K562 (cell line): ENCODE data around the gene TAF9B. TPM values are rescaled to one million over a fixed set of nuclear protein-coding genes. Genes with fewer than 3 reads are reported as not detected.

Source experiments
- ATAC-seq: fragments of 200-7000 bp; cut with Tn5 transposase; 3 replicates; pipeline ENCODE4 v1.9.1; 2020; ENCODE audit warnings: moderate library complexity
- BruUV-seq: library from RNA; stranded (reverse); fragments of 400-500 nt; replicated peaks from 2 replicates; lab custom pipeline; 2021; lab: Mats Ljungman, UMichigan
- CTCF ChIA-PET: fragments of 300-600 bp; formaldehyde crosslinking; extraction: SDS; loops from one replicate; lab custom pipeline; 2021; ENCODE audit warnings: low intra/inter-chr PET ratio; lab: Yijun Ruan, JAX
- POLR2A ChIA-PET: fragments of 300-600, 350-650 bp; sonication (Branson Sonifier 250); formaldehyde crosslinking; extraction: SDS; loops from one replicate; lab custom pipeline; 2021; ENCODE audit warnings: antibody characterized with exemption, inconsistent platforms; lab: Yijun Ruan, JAX
- DNase-seq, 4 experiments: peaks; one replicate each; pipeline versions ENCODE4 v3.0.0 to v3.0.0-alpha.2; 2011 to 2018; ENCODE audit warnings: low spot score in 3 of 4, mixed read lengths in 3 of 4; ENCODE audit errors: extremely low read depth in 1 of 4
- FAIRE-seq: peaks from 2 replicates; lab custom pipeline; 2011; peaks lifted over from hg19 to GRCh38; lab: Jason Lieb, UNC
- H2AFZ ChIP-seq: 2 replicates; pipeline ENCODE4 v1.6.0; 2011; ENCODE audit warnings: low read depth, low read length, control low read depth, inconsistent platforms
- H3K27ac ChIP-seq: fragments of 200-600 bp; 3 replicates; pipeline ENCODE4 v1.8.0; 2011; ENCODE audit warnings: low read depth, mild to moderate bottlenecking, control low read depth, inconsistent platforms, low read length, moderate library complexity, mixed read lengths; ENCODE audit errors: extremely low read depth
- H3K27me3 ChIP-seq, 2 experiments: fragments of 300-600 bp in 1 of 2; 2 replicates in 1 of 2; 3 replicates in 1 of 2; pipeline versions ENCODE4 v1.6.0 to v1.8.0; 2011; ENCODE audit warnings: inconsistent platforms in 2 of 2, low read length in 2 of 2, mild to moderate bottlenecking in 1 of 2, mixed read lengths in 1 of 2, moderate library complexity in 1 of 2; ENCODE audit not compliant: control insufficient read depth in 2 of 2, insufficient read depth in 2 of 2
- H3K36me3 ChIP-seq: fragments of 300-600 bp; 3 replicates; pipeline ENCODE4 v1.8.0; 2011; ENCODE audit warnings: mild to moderate bottlenecking, low read length, inconsistent platforms; ENCODE audit not compliant: control insufficient read depth, insufficient read depth
- H3K4me1 ChIP-seq, 2 experiments: fragments of 200-600 bp in 1 of 2; replicated peaks in 1 of 2; 2 replicates in 1 of 2; 3 replicates in 1 of 2; pipeline versions ENCODE4 v1.5.1 to v1.8.0; 2011; ENCODE audit warnings: inconsistent platforms in 2 of 2, low read length in 2 of 2, mild to moderate bottlenecking in 1 of 2, mixed read lengths in 1 of 2, moderate library complexity in 1 of 2; ENCODE audit not compliant: control insufficient read depth in 2 of 2, insufficient read depth in 2 of 2
- H3K4me2 ChIP-seq: 2 replicates; pipeline ENCODE4 v1.6.1; 2011; ENCODE audit warnings: low read length, control low read depth, inconsistent platforms, mixed read lengths; ENCODE audit not compliant: insufficient read depth
- H3K4me3 ChIP-seq: fragments of 200-600 bp; sonication (generic), shearing (Covaris generic); 2 replicates; pipeline ENCODE4 v1.5.1; 2016; ENCODE audit warnings: control low read depth, inconsistent platforms
- H3K79me2 ChIP-seq: fragments of 200-600 bp; 3 replicates; pipeline ENCODE4 v1.8.0; 2011; ENCODE audit warnings: low read length, inconsistent platforms; ENCODE audit not compliant: control insufficient read depth, insufficient read depth
- H3K9ac ChIP-seq, 2 experiments: 2 replicates each; pipeline versions ENCODE4 v1.6.0 to v1.6.1; 2011; ENCODE audit warnings: low read depth in 2 of 2, low read length in 2 of 2, control low read depth in 1 of 2, inconsistent platforms in 1 of 2, mild to moderate bottlenecking in 1 of 2, mixed read lengths in 1 of 2; ENCODE audit not compliant: insufficient read depth in 1 of 2
- H3K9me1 ChIP-seq: one replicate; pipeline ENCODE4 v1.6.0; 2011; ENCODE audit warnings: inconsistent platforms, mild to moderate bottlenecking, low read length, moderate library complexity; ENCODE audit not compliant: control insufficient read depth, insufficient read depth
- H3K9me3 ChIP-seq: replicated peaks from 2 replicates; pipeline ENCODE4 v1.5.1; 2011; ENCODE audit warnings: low read depth, low read length, inconsistent platforms; ENCODE audit not compliant: control insufficient read depth, insufficient read depth
- H4K20me1 ChIP-seq: replicated peaks from 2 replicates; pipeline ENCODE4 v1.6.1; 2011; ENCODE audit warnings: low read length, inconsistent platforms, mixed read lengths; ENCODE audit not compliant: control insufficient read depth, insufficient read depth
- BACH1 ChIP-seq: fragments of 200-800 bp; sonication (Bioruptor generic); IDR thresholded peaks from 2 replicates; pipeline ENCODE4 v1.6.1; 2016; ENCODE audit warnings: missing genetic modification characterization, missing compliant biosample characterization
- CHD1 ChIP-seq: fragments of 200-600 bp; sonication (generic); IDR thresholded peaks from one replicate; pipeline ENCODE4 v1.6.1; 2012; ENCODE audit warnings: mild to moderate bottlenecking, moderate library complexity, low read length, inconsistent platforms
- CSDE1 ChIP-seq, 2 experiments: fragments of 450-650 bp; IDR thresholded peaks; 2 replicates each; pipeline ENCODE4 v1.6.1; 2016; ENCODE audit warnings: mild to moderate bottlenecking in 1 of 2
- ELK3 ChIP-seq: fragments of 450-650 bp; formaldehyde crosslinking; IDR thresholded peaks from 2 replicates; pipeline ENCODE4 v1.4.0; 2020; ENCODE audit warnings: mild to moderate bottlenecking
- HMG20B ChIP-seq: fragments of 250-450 bp; sonication (Bioruptor Pico); IDR thresholded peaks from 2 replicates; pipeline ENCODE4 v1.5.0; 2021; ENCODE audit warnings: mild to moderate bottlenecking
- NR4A1 ChIP-seq, 2 experiments: fragments of 250-450 bp in 1 of 2; fragments of 450-650 bp in 1 of 2; sonication (Bioruptor Pico) in 1 of 2; IDR thresholded peaks; 2 replicates each; pipeline versions ENCODE4 v1.4.0 to v1.6.1; 2016 to 2020; ENCODE audit warnings: mild to moderate bottlenecking in 2 of 2, missing compliant biosample characterization in 1 of 2, missing genetic modification characterization in 1 of 2, moderate library complexity in 1 of 2
- POLR2AphosphoS5 ChIP-seq: IDR thresholded peaks from 2 replicates; pipeline ENCODE4 v1.6.1; 2011; ENCODE audit warnings: mild to moderate bottlenecking, low read depth, low read length, moderate library complexity; ENCODE audit not compliant: control insufficient read depth, insufficient read depth
- RAD21 ChIP-seq, 2 experiments: fragments of 250-450 bp in 1 of 2; fragments of 450-650 bp in 1 of 2; sonication (Bioruptor Pico) in 1 of 2; formaldehyde crosslinking in 1 of 2; IDR thresholded peaks in 1 of 2; conservative IDR thresholded peaks in 1 of 2; 2 replicates each; pipeline versions ENCODE4 v1.4.0 to v1.8.0; 2020 to 2022; ENCODE audit warnings: mild to moderate bottlenecking in 2 of 2, moderate library complexity in 1 of 2
- RBM34 ChIP-seq: fragments of 200-400 bp; formaldehyde crosslinking; IDR thresholded peaks from 2 replicates; pipeline ENCODE4 v1.6.1; 2018; ENCODE audit warnings: low read length, borderline replicate concordance; ENCODE audit not compliant: insufficient read depth
- SMC3 ChIP-seq: conservative IDR thresholded peaks from 2 replicates; pipeline ENCODE4 v1.6.1; 2011; ENCODE audit warnings: low read depth, low read length, improper control_type of control experiment; ENCODE audit not compliant: insufficient read depth
- ZHX1 ChIP-seq: fragments of 150-350 bp; conservative IDR thresholded peaks from 2 replicates; pipeline ENCODE4 v1.6.1; 2014; ENCODE audit warnings: low read length
- ZNF12 ChIP-seq: sonication (generic); formaldehyde crosslinking; IDR thresholded peaks from 2 replicates; pipeline ENCODE4 v1.4.0; 2020; ENCODE audit warnings: mild to moderate bottlenecking, missing genetic modification reagents
- ZNF398 ChIP-seq: fragments of 250-450 bp; sonication (Bioruptor Pico); IDR thresholded peaks from 2 replicates; pipeline ENCODE4 v1.8.0; 2021; ENCODE audit warnings: moderate library complexity, mild to moderate bottlenecking, inconsistent platforms
- WGBS: fragments of 100-300 bp; shearing (Covaris generic); methylation state at CpG from one replicate; pipeline ENCODE4 v1.1.6; 2016; ENCODE audit warnings: low coverage, mixed read lengths; ENCODE audit not compliant: insufficient coverage; ENCODE audit errors: missing lambda C conversion rate; 5-methylcytosine and 5-hydroxymethylcytosine counted together
- in situ Hi-C: fragments of 300-500 bp; cut with MboI; formaldehyde crosslinking; loops from 4 replicates; pipeline ENCODE4 v1.15.0; 2018; ENCODE audit warnings: inconsistent platforms, mixed read lengths
- intact Hi-C: fragments of 100-400 bp; cut with micrococcal nuclease; formaldehyde crosslinking; loops from 2 replicates; pipeline ENCODE4 v1.14.2; 2022
- polyA plus RNA-seq, 8 experiments: library from polyadenylated mRNA; depleted of rRNA in 4 of 8; stranded (reverse) in 5 of 8; unstranded in 3 of 8; fragments of >200 nt; fragmentation: Nextera tagmentation in 2 of 8; fragmentation: Illumina TruSeq in 1 of 8; extraction: Ambion mirVana in 2 of 8; extraction: Trizol in 1 of 8; gene quantifications; 2 replicates each; pipeline versions ENCODE4 v1.2.1 to v1.2.3, GENCODE V29; 2011 to 2014; ENCODE audit warnings: inconsistent platforms in 1 of 8, missing spikeins in 1 of 8
- total RNA-seq, 7 experiments: library from RNA; depleted of rRNA in 6 of 7; stranded (reverse); fragments of >200 nt in 6 of 7; fragmentation: Illumina TruSeq in 2 of 7; extraction: Trizol in 2 of 7; gene quantifications; 2 replicates each; pipeline versions ENCODE4 v1.2.1 to v1.2.3, GENCODE V29; 2011 to 2021; ENCODE audit warnings: low replicate concordance in 1 of 7

TAF9B gene
- total and polyA plus RNA-seq, 9 of the 15 experiments (the other 6 are each of a cell fraction or from before 2014, with no cell fraction given) = 10.9 to 42.1 (median 20.8) TPM

GRCh38 chrX:78098108-78098507 lies 41.3 kb downstream of the TAF9B start (continued):
- TF ChIP-seq ELK3 = no peak
- no peak for TF ChIP-seq POLR2AphosphoS5
- TF ChIP-seq ZNF398 (CRISPR knock-in tag) = no peak
- no peak for TF ChIP-seq ZNF12
- TF ChIP-seq CSDE1 (IDR thresholded peaks at IDR 0.05) = no peak
- no peak for TF ChIP-seq HMG20B

GRCh38 chrX:78092296-78092695 lies 47.2 kb downstream of the TAF9B start:
- no peak overlapping the region for H3K4me2 ChIP-seq
- H3K27me3 ChIP-seq = no peaks in the 10 kb centered on the region
- H3K9me1 ChIP-seq = no peaks in the 10 kb centered on the region
- no peak overlapping the region for H3K4me3 ChIP-seq
- ChIA-PET POLR2A (no interaction called here), CTCF (no interaction called here)
- intact Hi-C loops (no loop called here), in situ Hi-C loops (no loop called here)
- 0 out of 2 replicates have a peak overlapping the region, but pooled peaks have one; percentile 40 for H2AFZ ChIP-seq
- FAIRE-seq (peak; percentile 67), ATAC-seq (peak; percentile 91), DNase-seq (peak in 1 of 4 experiments; percentile 41)
- 0% methylated on average over 2 of the region's 2 CpGs for WGBS
- no peaks in the 10 kb centered on the region for H3K9me3 ChIP-seq
- H3K9ac ChIP-seq = no peak overlapping the region
- H3K36me3 ChIP-seq = no peaks in the 10 kb centered on the region
- H3K4me1 ChIP-seq = no peaks in the 10 kb centered on the region
- no peak overlapping the region for H3K27ac ChIP-seq
- no TSS peak for BruUV-seq
- no peaks in the 10 kb centered on the region for H4K20me1 ChIP-seq
- no peaks in the 10 kb centered on the region for H3K79me2 ChIP-seq
- TF ChIP-seq ZNF398 (CRISPR knock-in tag) (no peak), SMC3 (0 out of 2 replicates have a peak, but pooled peaks have one; percentile 8), RBM34 (no peak), NR4A1 (CRISPR knock-in tag; IDR thresholded peaks at IDR 0.05) (no peak), NR4A1 (tag; IDR thresholded peaks at IDR 0.05) (no peak), BACH1 (tag) (no peak), ZHX1 (no peak), RAD21 (CRISPR knock-in tag; conservative IDR thresholded peaks at IDR 0.05 in 1 of 2, IDR thresholded peaks at IDR 0.05 in 1 of 2) (peak in 1 of 2 experiments; percentile 39; a peak in 2 of 4 replicates), CHD1 (no peak)
